Keratinocyte (primary cell): Measurements from ENCODE around the gene DUSP7. TPM values are rescaled to one million over a fixed set of nuclear protein-coding genes. Genes with fewer than 3 reads are reported as not detected.
A peak's percentile ranks its signal among the peaks of the same experiment; 100 is the strongest.

Experiments used
- DNase-seq: peaks from one replicate; pipeline ENCODE4 v3.0.0-alpha.2; 2011; ENCODE audit warnings: low read depth, missing footprints, low spot score
- FAIRE-seq: peaks from 2 replicates; lab custom pipeline; 2011; peaks lifted over from hg19 to GRCh38; lab: Jason Lieb, UNC
- H2AFZ ChIP-seq: 2 replicates; pipeline ENCODE4 v1.6.0; 2012; ENCODE audit warnings: low read length, control low read depth, inconsistent platforms; ENCODE audit not compliant: control insufficient read depth
- H3K27ac ChIP-seq: 2 replicates; pipeline ENCODE4 v1.5.1; 2011; ENCODE audit warnings: low read length; ENCODE audit not compliant: control insufficient read depth, insufficient read depth
- H3K27me3 ChIP-seq: 3 replicates; pipeline ENCODE4 v1.6.0; 2011; ENCODE audit warnings: low read length; ENCODE audit not compliant: control insufficient read depth, insufficient read depth; ENCODE audit errors: extremely low read depth
- H3K36me3 ChIP-seq, 2 experiments: 2 replicates in 1 of 2; 3 replicates in 1 of 2; pipeline ENCODE4 v1.5.1; 2011; ENCODE audit warnings: low read length in 2 of 2, mild to moderate bottlenecking in 1 of 2; ENCODE audit not compliant: control insufficient read depth in 2 of 2, insufficient read depth in 2 of 2; ENCODE audit errors: extremely low read depth in 1 of 2
- H3K4me1 ChIP-seq: 3 replicates; pipeline ENCODE4 v1.5.1; 2011; ENCODE audit warnings: low read length; ENCODE audit not compliant: control insufficient read depth, insufficient read depth; ENCODE audit errors: extremely low read depth
- H3K4me2 ChIP-seq: 3 replicates; pipeline ENCODE4 v1.6.0; 2011; ENCODE audit warnings: low read depth, low read length; ENCODE audit not compliant: control insufficient read depth, insufficient read depth; ENCODE audit errors: extremely low read depth
- H3K4me3 ChIP-seq, 3 experiments: fragments of 200-600 bp in 1 of 3; sonication (generic) in 1 of 3; 2 replicates in 2 of 3; 3 replicates in 1 of 3; pipeline ENCODE4 v1.5.1; 2011 to 2016; ENCODE audit warnings: low read length in 3 of 3, mild to moderate bottlenecking in 3 of 3, control low read depth in 2 of 3, inconsistent platforms in 1 of 3, low read depth in 1 of 3, mixed read lengths in 1 of 3, mixed run types in 1 of 3, moderate library complexity in 1 of 3; ENCODE audit not compliant: control insufficient read depth in 2 of 3, insufficient read depth in 2 of 3; ENCODE audit errors: extremely low read depth in 1 of 3
- H3K79me2 ChIP-seq: 2 replicates; pipeline ENCODE4 v1.6.0; 2012; ENCODE audit warnings: low read length; ENCODE audit not compliant: control insufficient read depth, insufficient read depth
- H3K9ac ChIP-seq: 3 replicates; pipeline ENCODE4 v1.6.0; 2011; ENCODE audit warnings: low read length; ENCODE audit not compliant: control insufficient read depth, insufficient read depth; ENCODE audit errors: extremely low read depth
- H3K9me1 ChIP-seq: 3 replicates; pipeline ENCODE4 v1.6.0; 2011; ENCODE audit warnings: low read length; ENCODE audit not compliant: control insufficient read depth, insufficient read depth; ENCODE audit errors: extremely low read depth
- H3K9me3 ChIP-seq: 2 replicates; pipeline ENCODE4 v1.5.1; 2012; ENCODE audit warnings: low read depth, low read length; ENCODE audit not compliant: control insufficient read depth
- H4K20me1 ChIP-seq: 3 replicates; pipeline ENCODE4 v1.6.0; 2011; ENCODE audit warnings: low read length; ENCODE audit not compliant: control insufficient read depth, insufficient read depth; ENCODE audit errors: extremely low read depth
- EZH2 ChIP-seq: IDR thresholded peaks from one replicate; pipeline ENCODE4 v1.6.1; 2012; ENCODE audit warnings: inconsistent platforms, mild to moderate bottlenecking, low read length, moderate library complexity
- dilution Hi-C: fragments of 300-500 bp; cut with MboI; formaldehyde crosslinking; loops from one replicate; pipeline ENCODE4 v1.7.0; 2020; ENCODE audit warnings: low sequenced_read_pairs; ENCODE audit not compliant: extremely low pct_ligation_motif_present
- polyA plus RNA-seq, 5 experiments: library from polyadenylated mRNA; depleted of rRNA in 3 of 5; stranded (reverse) in 3 of 5; stranded (forward) in 1 of 5; unstranded in 1 of 5; fragments of >200 nt; gene quantifications; 1 replicate in 1 of 5; 2 replicates in 3 of 5; 3 replicates in 1 of 5; pipeline versions ENCODE4 v1.2.1 to v1.2.3, GENCODE V29; 2011 to 2012; ENCODE audit warnings: missing spikeins in 2 of 5, low read depth in 1 of 5, low replicate concordance in 1 of 5
- TF ChIP-seq, protein P1 (sequence below), 3 experiments: IDR thresholded peaks in 1 of 3; conservative IDR thresholded peaks in 1 of 3; optimal IDR thresholded peaks in 1 of 3; 2 replicates in 2 of 3; 3 replicates in 1 of 3; pipeline versions ENCODE3 to v1.5.1; 2011; ENCODE audit warnings: low read length in 3 of 3, mild to moderate bottlenecking in 3 of 3, moderate library complexity in 2 of 3, control low read depth in 1 of 3, inconsistent platforms in 1 of 3; ENCODE audit not compliant: insufficient read depth in 2 of 3; ENCODE audit errors: extremely low read depth in 1 of 3

The DUSP7 gene
- polyA plus RNA-seq, 1 donor (not counting 4 experiments of a cell fraction or from before 2014, with no cell fraction given) = 103 TPM

DNA sequence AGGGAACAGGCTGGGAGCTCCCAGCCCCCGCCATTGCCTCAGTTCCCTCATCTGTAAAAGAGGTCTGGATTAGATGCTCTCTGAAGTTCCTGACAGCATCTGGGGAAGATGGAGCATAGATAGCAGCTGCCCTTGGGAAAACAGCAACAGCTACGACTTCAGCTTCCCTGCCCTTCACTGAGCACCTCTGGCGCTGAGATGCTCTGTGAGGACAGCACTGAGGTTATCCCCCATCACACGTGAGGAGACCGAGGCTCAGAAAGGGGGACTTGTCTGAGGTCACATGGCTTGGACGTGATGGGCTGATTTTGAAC is 49.6 kb downstream of the DUSP7 start:
- no peak for FAIRE-seq
- Histone ChIP-seq H3K4me1 (peaks cover 22% of the 10 kb centered on the region), H2AFZ (no peak overlapping the region), H3K79me2 (no peaks in the 10 kb centered on the region), H3K27ac (no peak overlapping the region), H3K36me3 (no peaks in the 10 kb centered on the region), H3K4me3 (no peak overlapping the region), H3K9me1 (no peaks in the 10 kb centered on the region), H4K20me1 (no peaks in the 10 kb centered on the region), H3K9ac (no peak overlapping the region), H3K9me3 (no peaks in the 10 kb centered on the region), H3K27me3 (no peaks in the 10 kb centered on the region), H3K4me2 (no peak overlapping the region)
- dilution Hi-C loops = no loop called here
- DNase-seq = no peak
- TF ChIP-seq, protein P1, sequence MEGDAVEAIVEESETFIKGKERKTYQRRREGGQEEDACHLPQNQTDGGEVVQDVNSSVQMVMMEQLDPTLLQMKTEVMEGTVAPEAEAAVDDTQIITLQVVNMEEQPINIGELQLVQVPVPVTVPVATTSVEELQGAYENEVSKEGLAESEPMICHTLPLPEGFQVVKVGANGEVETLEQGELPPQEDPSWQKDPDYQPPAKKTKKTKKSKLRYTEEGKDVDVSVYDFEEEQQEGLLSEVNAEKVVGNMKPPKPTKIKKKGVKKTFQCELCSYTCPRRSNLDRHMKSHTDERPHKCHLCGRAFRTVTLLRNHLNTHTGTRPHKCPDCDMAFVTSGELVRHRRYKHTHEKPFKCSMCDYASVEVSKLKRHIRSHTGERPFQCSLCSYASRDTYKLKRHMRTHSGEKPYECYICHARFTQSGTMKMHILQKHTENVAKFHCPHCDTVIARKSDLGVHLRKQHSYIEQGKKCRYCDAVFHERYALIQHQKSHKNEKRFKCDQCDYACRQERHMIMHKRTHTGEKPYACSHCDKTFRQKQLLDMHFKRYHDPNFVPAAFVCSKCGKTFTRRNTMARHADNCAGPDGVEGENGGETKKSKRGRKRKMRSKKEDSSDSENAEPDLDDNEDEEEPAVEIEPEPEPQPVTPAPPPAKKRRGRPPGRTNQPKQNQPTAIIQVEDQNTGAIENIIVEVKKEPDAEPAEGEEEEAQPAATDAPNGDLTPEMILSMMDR (optimal IDR thresholded peaks at IDR 0.05 in 1 of 3, IDR thresholded peaks at IDR 0.05 in 1 of 3, conservative IDR thresholded peaks at IDR 0.05 in 1 of 3; ENCODE audit: extremely low read depth in 1 of 3, insufficient read depth in 2 of 3, low read length in 3 of 3) = no peak

DNA sequence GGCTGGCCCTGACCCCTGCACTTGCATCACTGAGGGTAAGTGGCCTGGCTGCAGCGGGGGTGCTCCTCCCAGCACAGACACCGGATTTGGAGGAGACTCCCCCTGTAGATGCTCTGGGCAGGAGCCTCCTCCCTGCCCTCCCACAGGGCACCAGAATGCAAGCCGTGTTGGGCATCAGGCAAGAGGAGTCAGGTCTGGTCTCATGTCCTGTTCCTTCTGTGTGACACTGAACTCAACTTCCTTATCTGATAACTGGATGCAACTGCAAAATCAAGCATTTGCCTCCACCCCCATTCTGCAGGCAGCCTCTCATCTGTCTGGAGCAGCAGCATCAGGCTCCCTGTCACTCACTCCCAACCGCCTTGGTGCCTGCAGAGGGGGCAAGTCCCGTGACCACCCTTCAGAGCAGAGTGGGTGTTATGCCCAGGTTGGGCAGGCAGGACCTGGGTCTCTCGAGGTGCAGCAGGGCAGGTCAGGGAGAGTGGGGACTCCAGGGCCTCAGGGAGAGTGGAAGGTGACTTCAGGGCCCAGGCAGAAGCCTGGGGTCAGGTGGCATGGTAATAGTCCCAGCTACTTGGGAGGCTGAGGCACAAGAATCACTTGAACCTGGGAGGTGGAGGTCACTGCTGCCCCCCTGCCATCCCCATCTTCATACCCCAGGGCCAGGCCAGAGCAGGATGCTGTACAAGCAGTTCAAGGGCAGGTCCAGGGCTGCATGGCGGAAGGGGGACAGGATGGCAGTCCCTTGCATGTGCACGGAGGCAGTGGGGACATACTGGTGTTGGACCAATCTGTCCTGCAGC is 50.2 kb downstream of the DUSP7 start:
- Histone ChIP-seq H2AFZ (peak overlapping the region; percentile 75), H3K36me3 (no peaks in the 10 kb centered on the region), H3K9ac (no peak overlapping the region), H3K9me1 (no peaks in the 10 kb centered on the region), H3K27me3 (no peaks in the 10 kb centered on the region), H3K4me1 (peaks cover 24% of the 10 kb centered on the region), H4K20me1 (no peaks in the 10 kb centered on the region), H3K79me2 (no peaks in the 10 kb centered on the region), H3K4me2 (peak overlapping the region; percentile 41), H3K9me3 (no peaks in the 10 kb centered on the region), H3K4me3 (no peak overlapping the region), H3K27ac (no peak overlapping the region)
- FAIRE-seq = no peak
- dilution Hi-C loops = no loop called here
- no peak for DNase-seq
- TF ChIP-seq, protein P1 (optimal IDR thresholded peaks at IDR 0.05 in 1 of 3, IDR thresholded peaks at IDR 0.05 in 1 of 3, conservative IDR thresholded peaks at IDR 0.05 in 1 of 3; ENCODE audit: extremely low read depth in 1 of 3, insufficient read depth in 2 of 3, low read length in 3 of 3) = no peak
- TF ChIP-seq EZH2 = no peak
